AG10803 (cell line): ENCODE measurements around the gene FCGR1A.
"Not testable (repeated sequence)": the region's sequence is repeated elsewhere in the genome, so short reads cannot be mapped to it uniquely, and the experiment has no call there.

Experiments used
- DNase-seq: peaks from one replicate; pipeline ENCODE4 v3.0.0; 2010; ENCODE audit warnings: low read depth
- H3K4me3 ChIP-seq: 2 replicates; pipeline ENCODE4 v1.5.1; 2011; ENCODE audit warnings: mild to moderate bottlenecking, low read length, control low read depth
- CTCF ChIP-seq: conservative IDR thresholded peaks from 2 replicates; pipeline ENCODE4 v1.5.1; 2011; ENCODE audit warnings: mild to moderate bottlenecking, low read length, control low read depth, inconsistent platforms

Gene FCGR1A

GRCh38 chr1:149771653-149772425 is 10.7 kb upstream of the FCGR1A start:
- DNase-seq, H3K4me3 ChIP-seq: not testable (repeated sequence)

- H3K4me3 ChIP-seq, DNase-seq: not testable (repeated sequence)
Observed at GRCh38 chr1:149775510-149776147, 6.9 kb upstream of the FCGR1A start.

GRCh38 chr1:149777084-149777483 is 5.4 kb upstream of the FCGR1A start:
- not testable (repeated sequence) for H3K4me3 ChIP-seq, DNase-seq

GRCh38 chr1:149778313-149778712 is 4.2 kb upstream of the FCGR1A start:
- not testable (repeated sequence) for H3K4me3 ChIP-seq, DNase-seq

GRCh38 chr1:149781413-149781984 is 995 bp upstream of the FCGR1A start:
- DNase-seq, H3K4me3 ChIP-seq: not testable (repeated sequence)

- DNase-seq, H3K4me3 ChIP-seq: not testable (repeated sequence)
Observed at GRCh38 chr1:149783289-149783688, 795 bp downstream of the FCGR1A start.

GRCh38 chr1:149783868-149784267 is 1.4 kb downstream of the FCGR1A start:
- not testable (repeated sequence) for DNase-seq, H3K4me3 ChIP-seq

- DNase-seq, H3K4me3 ChIP-seq: not testable (repeated sequence)
Observed at GRCh38 chr1:149787688-149788451, 5.4 kb downstream of the FCGR1A start.

GRCh38 chr1:149792502-149792901 is 10.0 kb downstream of the FCGR1A start:
- TF ChIP-seq CTCF = peak; percentile 35
- H3K4me3 ChIP-seq = peak overlapping the region; percentile 54
- peak; percentile 12 for DNase-seq

GRCh38 chr1:149792912-149793515 is 10.5 kb downstream of the FCGR1A start:
- H3K4me3 ChIP-seq = not testable (repeated sequence)
- DNase-seq = peak; percentile 25
- peak; percentile 11; the same call in 1 of the 2 replicates for TF ChIP-seq CTCF

- not testable (repeated sequence) for DNase-seq, H3K4me3 ChIP-seq
Observed at GRCh38 chr1:149793885-149794284, 11.4 kb downstream of the FCGR1A start.

- not testable (repeated sequence) for H3K4me3 ChIP-seq, DNase-seq
Observed at GRCh38 chr1:149801628-149802027, 19.1 kb downstream of the FCGR1A start.

- not testable (repeated sequence) for DNase-seq, H3K4me3 ChIP-seq
Observed at GRCh38 chr1:149804417-149805080, 22.1 kb downstream of the FCGR1A start.

GRCh38 chr1:149810697-149811405 is 28.4 kb downstream of the FCGR1A start:
- H3K4me3 ChIP-seq, DNase-seq: not testable (repeated sequence)

- H3K4me3 ChIP-seq = peak overlapping the region; percentile 49
- peak; percentile 0 for DNase-seq
Observed at GRCh38 chr1:149811514-149811889, 29.0 kb downstream of the FCGR1A start.
